ENCODE measurements around the gene WDFY4.

- TF ChIP-seq SP1 (IDR thresholded peaks at IDR 0.05): no peak
- TF ChIP-seq PKNOX1 (IDR thresholded peaks at IDR 0.05): no peak
- no peak for TF ChIP-seq FOXM1 (IDR thresholded peaks at IDR 0.05; ENCODE audit: borderline replicate concordance)
- TF ChIP-seq TARDBP (IDR thresholded peaks at IDR 0.05): no peak
- no peak for TF ChIP-seq NFRKB (IDR thresholded peaks at IDR 0.05)
- TF ChIP-seq ZNF384 (IDR thresholded peaks at IDR 0.05): no peak
- TF ChIP-seq BHLHE40 (IDR thresholded peaks at IDR 0.05; ENCODE audit: borderline replicate concordance): no peak
- no peak for TF ChIP-seq FOXK2 (IDR thresholded peaks at IDR 0.05)
- TF ChIP-seq HDGF (IDR thresholded peaks at IDR 0.05; ENCODE audit: borderline replicate concordance): no peak
These were observed 206.5 kb downstream of the WDFY4 start for GRCh38 chr10:48890888-48891850.

Data from HEK293T (cell line).